ENCODE measurements around the gene H2BW2. TPM values are rescaled to one million over a fixed set of nuclear protein-coding genes. Genes with fewer than 3 reads are reported as not detected.
"Not testable (repeated sequence)": the region's sequence is repeated elsewhere in the genome, so short reads cannot be mapped to it uniquely, and the experiment has no call there.

The H2BW2 gene
- total and polyA plus RNA-seq, 9 of the 15 experiments (the other 6 are each of a cell fraction or from before 2014, with no cell fraction given) = not detected

DNA sequence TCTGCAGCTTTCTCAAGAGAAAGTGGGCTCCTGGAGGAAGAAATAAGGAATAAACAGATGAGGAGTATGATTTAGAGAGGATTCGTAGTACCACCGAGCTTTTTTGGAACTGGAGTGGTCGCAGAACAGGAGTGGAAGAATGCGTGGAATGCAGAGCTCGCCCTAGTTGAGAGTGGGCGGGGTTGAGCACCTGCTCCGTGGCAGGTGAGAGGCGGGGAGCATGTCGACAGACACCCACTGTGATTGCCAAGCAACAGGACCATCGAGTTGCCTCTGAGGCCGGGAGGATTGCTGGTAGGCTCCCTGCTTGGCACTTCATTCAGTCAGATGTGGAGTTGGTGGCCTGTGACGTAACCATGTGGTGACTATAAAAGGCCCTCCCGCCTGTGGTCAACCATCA lies 15.2 kb downstream of the H2BW2 start:
- H3K4me3 ChIP-seq; H2AFZ ChIP-seq (ENCODE audit: low read depth, low read length); H3K36me3 ChIP-seq (ENCODE audit: control insufficient read depth, insufficient read depth, low read length); intact Hi-C loops (cut with micrococcal nuclease); ATAC-seq; H3K9ac ChIP-seq (ENCODE audit: insufficient read depth in 1 of 2, low read depth in 2 of 2, low read length in 2 of 2); H3K27ac ChIP-seq (ENCODE audit: extremely low read depth, low read depth, low read length); BruUV-seq (replicated peaks); H3K4me2 ChIP-seq (ENCODE audit: insufficient read depth, low read length); H3K79me2 ChIP-seq (ENCODE audit: control insufficient read depth, insufficient read depth, low read length); H3K4me1 ChIP-seq (replicated peaks in 1 of 2; ENCODE audit: control insufficient read depth in 2 of 2, insufficient read depth in 2 of 2, low read length in 2 of 2); FAIRE-seq; H3K9me1 ChIP-seq (ENCODE audit: control insufficient read depth, insufficient read depth, low read length); CTCF ChIA-PET (ENCODE audit: low intra/inter-chr PET ratio); H3K9me3 ChIP-seq (replicated peaks; ENCODE audit: control insufficient read depth, insufficient read depth, low read depth, low read length); H3K27me3 ChIP-seq (ENCODE audit: control insufficient read depth in 2 of 2, insufficient read depth in 2 of 2, low read length in 2 of 2); DNase-seq (ENCODE audit: extremely low read depth in 1 of 4, low spot score in 3 of 4); H4K20me1 ChIP-seq (replicated peaks; ENCODE audit: control insufficient read depth, insufficient read depth, low read length); POLR2A ChIA-PET; in situ Hi-C loops (cut with MboI): not testable (repeated sequence)
- WGBS (ENCODE audit: insufficient coverage, low coverage, missing lambda C conversion rate) = no CpG with 5 or more reads among the region's 13 CpGs

DNA sequence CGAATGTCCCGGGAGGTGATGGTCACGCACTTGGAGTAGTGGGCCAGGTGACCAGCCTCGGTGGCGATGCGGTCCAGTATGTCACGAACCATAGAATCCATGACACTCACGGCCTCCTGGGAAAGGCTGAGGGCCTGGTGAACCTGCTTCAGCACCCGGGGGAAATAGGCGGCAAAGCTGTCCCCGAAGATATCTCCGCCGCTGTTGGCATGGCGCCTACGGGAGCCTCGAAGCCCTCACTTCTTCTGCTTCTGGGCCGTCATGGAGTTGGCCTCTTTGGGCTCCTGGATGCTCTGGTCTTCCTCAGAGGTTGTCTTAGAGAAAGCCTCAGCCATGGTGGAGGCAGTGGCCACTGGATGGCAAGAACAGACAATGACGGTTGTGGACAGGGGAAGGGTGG lies 22.9 kb downstream of the H2BW2 start:
- in situ Hi-C loops (cut with MboI); BruUV-seq (replicated peaks); H3K79me2 ChIP-seq (ENCODE audit: control insufficient read depth, insufficient read depth, low read length); DNase-seq (ENCODE audit: extremely low read depth in 1 of 4, low spot score in 3 of 4); H3K4me2 ChIP-seq (ENCODE audit: insufficient read depth, low read length); POLR2A ChIA-PET; H3K4me1 ChIP-seq (replicated peaks in 1 of 2; ENCODE audit: control insufficient read depth in 2 of 2, insufficient read depth in 2 of 2, low read length in 2 of 2); H3K27me3 ChIP-seq (ENCODE audit: control insufficient read depth in 2 of 2, insufficient read depth in 2 of 2, low read length in 2 of 2); H4K20me1 ChIP-seq (replicated peaks; ENCODE audit: control insufficient read depth, insufficient read depth, low read length); H3K4me3 ChIP-seq; H2AFZ ChIP-seq (ENCODE audit: low read depth, low read length); H3K36me3 ChIP-seq (ENCODE audit: control insufficient read depth, insufficient read depth, low read length); FAIRE-seq; intact Hi-C loops (cut with micrococcal nuclease); CTCF ChIA-PET (ENCODE audit: low intra/inter-chr PET ratio); ATAC-seq; H3K9ac ChIP-seq (ENCODE audit: insufficient read depth in 1 of 2, low read depth in 2 of 2, low read length in 2 of 2); H3K27ac ChIP-seq (ENCODE audit: extremely low read depth, low read depth, low read length); H3K9me3 ChIP-seq (replicated peaks; ENCODE audit: control insufficient read depth, insufficient read depth, low read depth, low read length); H3K9me1 ChIP-seq (ENCODE audit: control insufficient read depth, insufficient read depth, low read length): not testable (repeated sequence)
- 0% methylated on average over 8 of the region's 18 CpGs for WGBS (ENCODE audit: insufficient coverage, low coverage, missing lambda C conversion rate)

DNA sequence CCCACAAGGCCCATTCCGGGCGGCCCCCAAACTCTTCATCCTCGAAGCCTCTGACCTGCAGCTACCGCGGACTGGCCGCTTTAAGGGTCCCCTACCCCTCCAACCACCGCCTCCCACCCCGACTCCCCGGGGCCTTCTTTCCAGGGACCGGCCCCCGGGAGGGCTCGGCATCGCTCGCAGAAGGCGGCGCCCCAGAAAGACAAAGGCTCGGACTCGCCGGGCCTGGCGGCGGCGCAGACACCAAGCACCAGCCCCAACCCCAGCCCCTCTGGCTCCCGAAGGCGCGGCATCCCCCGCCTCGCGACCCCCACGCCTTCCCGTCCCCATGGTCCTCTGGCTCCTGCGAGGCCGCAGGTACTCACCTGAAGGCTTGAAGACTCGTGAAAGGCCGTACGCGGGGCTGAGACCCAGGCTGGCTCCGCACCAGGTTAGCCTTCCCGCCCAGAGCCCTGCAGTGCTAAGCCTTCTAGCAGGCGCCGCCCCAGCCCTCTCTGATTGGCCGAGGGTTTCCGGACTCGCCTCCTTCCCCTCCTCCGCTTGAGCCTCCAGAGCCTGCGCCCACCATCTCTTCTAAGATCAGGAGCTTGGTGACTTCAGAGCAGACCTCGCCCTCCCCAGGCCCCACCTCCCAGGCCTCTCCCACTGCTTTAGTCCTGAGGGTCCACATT lies 36.2 kb downstream of the H2BW2 start, which contains the start of gene TMSB15C:
Gene TMSB15C (minus strand): TSS at position 459 of the 668 bp plus-strand sequence.
- H3K4me2 ChIP-seq (ENCODE audit: insufficient read depth, low read length); H2AFZ ChIP-seq (ENCODE audit: low read depth, low read length); H3K9me1 ChIP-seq (ENCODE audit: control insufficient read depth, insufficient read depth, low read length); POLR2A ChIA-PET; intact Hi-C loops (cut with micrococcal nuclease); H3K9ac ChIP-seq (ENCODE audit: insufficient read depth in 1 of 2, low read depth in 2 of 2, low read length in 2 of 2); H3K36me3 ChIP-seq (ENCODE audit: control insufficient read depth, insufficient read depth, low read length); H4K20me1 ChIP-seq (replicated peaks; ENCODE audit: control insufficient read depth, insufficient read depth, low read length); FAIRE-seq; H3K27ac ChIP-seq (ENCODE audit: extremely low read depth, low read depth, low read length); in situ Hi-C loops (cut with MboI); H3K4me1 ChIP-seq (replicated peaks in 1 of 2; ENCODE audit: control insufficient read depth in 2 of 2, insufficient read depth in 2 of 2, low read length in 2 of 2); CTCF ChIA-PET (ENCODE audit: low intra/inter-chr PET ratio); H3K9me3 ChIP-seq (replicated peaks; ENCODE audit: control insufficient read depth, insufficient read depth, low read depth, low read length); H3K79me2 ChIP-seq (ENCODE audit: control insufficient read depth, insufficient read depth, low read length); H3K4me3 ChIP-seq; H3K27me3 ChIP-seq (ENCODE audit: control insufficient read depth in 2 of 2, insufficient read depth in 2 of 2, low read length in 2 of 2); BruUV-seq (replicated peaks); DNase-seq (ENCODE audit: extremely low read depth in 1 of 4, low spot score in 3 of 4): not testable (repeated sequence)
- WGBS (ENCODE audit: insufficient coverage, low coverage, missing lambda C conversion rate) = no CpG with 5 or more reads among the region's 46 CpGs
- ATAC-seq = peak; percentile 88

DNA sequence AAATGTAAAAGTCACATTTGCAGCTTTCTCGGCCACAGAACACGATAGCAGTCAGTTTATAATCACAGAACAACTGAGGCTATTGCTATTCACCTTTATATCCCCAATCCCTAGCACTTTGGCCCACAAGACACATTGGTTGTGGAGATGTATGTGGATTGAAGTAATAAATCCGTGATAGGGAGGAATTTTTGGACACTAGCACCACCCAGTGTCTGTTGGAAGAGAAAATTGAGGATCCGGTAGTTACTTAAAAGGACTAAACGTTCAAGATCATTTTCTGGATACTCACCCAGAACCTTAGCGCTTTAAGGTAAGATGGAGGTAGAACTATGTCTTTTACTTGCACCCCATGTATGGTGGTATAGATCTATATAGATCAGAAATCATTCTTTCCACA lies 38.1 kb downstream of the H2BW2 start:
- H3K4me1 ChIP-seq (replicated peaks in 1 of 2; ENCODE audit: control insufficient read depth in 2 of 2, insufficient read depth in 2 of 2, low read length in 2 of 2); H3K4me2 ChIP-seq (ENCODE audit: insufficient read depth, low read length); intact Hi-C loops (cut with micrococcal nuclease); H3K36me3 ChIP-seq (ENCODE audit: control insufficient read depth, insufficient read depth, low read length); H3K4me3 ChIP-seq; POLR2A ChIA-PET; H3K9ac ChIP-seq (ENCODE audit: insufficient read depth in 1 of 2, low read depth in 2 of 2, low read length in 2 of 2); H3K27me3 ChIP-seq (ENCODE audit: control insufficient read depth in 2 of 2, insufficient read depth in 2 of 2, low read length in 2 of 2); BruUV-seq (replicated peaks); H3K79me2 ChIP-seq (ENCODE audit: control insufficient read depth, insufficient read depth, low read length); CTCF ChIA-PET (ENCODE audit: low intra/inter-chr PET ratio); H4K20me1 ChIP-seq (replicated peaks; ENCODE audit: control insufficient read depth, insufficient read depth, low read length); H3K9me3 ChIP-seq (replicated peaks; ENCODE audit: control insufficient read depth, insufficient read depth, low read depth, low read length); in situ Hi-C loops (cut with MboI); H2AFZ ChIP-seq (ENCODE audit: low read depth, low read length); ATAC-seq; H3K9me1 ChIP-seq (ENCODE audit: control insufficient read depth, insufficient read depth, low read length); H3K27ac ChIP-seq (ENCODE audit: extremely low read depth, low read depth, low read length); FAIRE-seq; DNase-seq (ENCODE audit: extremely low read depth in 1 of 4, low spot score in 3 of 4): not testable (repeated sequence)
- WGBS (ENCODE audit: insufficient coverage, low coverage, missing lambda C conversion rate) = no CpG with 5 or more reads among the region's 6 CpGs

Data from K562 (cell line).